GM23248 (cell line): ENCODE data around the gene ARHGAP44. TPM values are rescaled to one million over a fixed set of nuclear protein-coding genes. Genes with fewer than 3 reads are reported as not detected.

Experiments
- DNase-seq: peaks from one replicate; pipeline ENCODE4 v3.0.0-alpha.2; 2015
- H2AFZ ChIP-seq: fragments of 200-600 bp; sonication (generic); 2 replicates; pipeline ENCODE4 v1.6.1; 2016; ENCODE audit warnings: antibody characterized with exemption
- H3F3A ChIP-seq: fragments of 200-600 bp; sonication (generic); 2 replicates; pipeline ENCODE4 v1.6.1; 2016; ENCODE audit warnings: mild to moderate bottlenecking, antibody characterized with exemption, mixed run types; ENCODE audit not compliant: insufficient read depth
- H3K27ac ChIP-seq: fragments of 200-600 bp; sonication (generic); 2 replicates; pipeline ENCODE4 v1.5.1; 2016; ENCODE audit warnings: mild to moderate bottlenecking
- H3K27me3 ChIP-seq: fragments of 200-600 bp; sonication (generic); replicated peaks from 2 replicates; pipeline ENCODE4 v1.6.1; 2016; ENCODE audit warnings: mild to moderate bottlenecking; ENCODE audit not compliant: insufficient read depth
- H3K36me3 ChIP-seq: fragments of 200-600 bp; sonication (generic); 2 replicates; pipeline ENCODE4 v1.6.1; 2016; ENCODE audit warnings: low read depth, mild to moderate bottlenecking
- H3K4me1 ChIP-seq: fragments of 200-600 bp; sonication (generic); 2 replicates; pipeline ENCODE4 v1.6.1; 2016; ENCODE audit warnings: mild to moderate bottlenecking; ENCODE audit not compliant: insufficient read depth
- H3K4me2 ChIP-seq: fragments of 200-600 bp; sonication (generic); one replicate; pipeline ENCODE4 v1.6.1; 2016; ENCODE audit warnings: mild to moderate bottlenecking; ENCODE audit not compliant: unreplicated experiment
- H3K4me3 ChIP-seq: fragments of 200-600 bp; sonication (generic); 2 replicates; pipeline ENCODE4 v1.5.1; 2016; ENCODE audit warnings: mild to moderate bottlenecking
- H3K79me2 ChIP-seq: fragments of 200-600 bp; sonication (generic); 2 replicates; pipeline ENCODE4 v1.6.1; 2016; ENCODE audit warnings: mild to moderate bottlenecking; ENCODE audit not compliant: insufficient read depth
- H3K9ac ChIP-seq: fragments of 200-600 bp; sonication (generic); 2 replicates; pipeline ENCODE4 v1.6.1; 2016; ENCODE audit warnings: mild to moderate bottlenecking
- H3K9me2 ChIP-seq: fragments of 200-600 bp; sonication (generic); 2 replicates; pipeline ENCODE4 v1.6.1; 2016; ENCODE audit warnings: mixed run types, mild to moderate bottlenecking, moderate library complexity; ENCODE audit not compliant: insufficient read depth
- H3K9me3 ChIP-seq: fragments of 200-600 bp; sonication (generic); one replicate; pipeline ENCODE4 v1.6.1; 2017; ENCODE audit warnings: low read depth
- H4K20me1 ChIP-seq: fragments of 200-600 bp; sonication (generic); 2 replicates; pipeline ENCODE4 v1.6.0; 2016; ENCODE audit not compliant: insufficient read depth
- EZH2 ChIP-seq: fragments of 200-600 bp; sonication (generic); IDR thresholded peaks from 2 replicates; pipeline ENCODE4 v1.6.1; 2018; ENCODE audit warnings: antibody characterized with exemption, mild to moderate bottlenecking; ENCODE audit not compliant: insufficient read depth, poor library complexity, severe bottlenecking
- EZH2phosphoT487 ChIP-seq: fragments of 200-600 bp; sonication (generic); IDR thresholded peaks from 2 replicates; pipeline ENCODE4 v1.6.1; 2018; ENCODE audit warnings: antibody characterized with exemption, moderate library complexity, mild to moderate bottlenecking, low read depth; ENCODE audit not compliant: insufficient read depth
- WGBS, 2 experiments: methylation state at CpG; one replicate each; pipeline ENCODE4 v1.1.6; 2015 to 2017; ENCODE audit warnings: low lambda C conversion rate in 2 of 2, low coverage in 1 of 2; ENCODE audit errors: missing lambda C conversion rate in 2 of 2; 5-methylcytosine and 5-hydroxymethylcytosine counted together
- in situ Hi-C: fragments of 300-500 bp; cut with MboI; formaldehyde crosslinking; loops from 2 replicates; pipeline ENCODE4 v1.15.0; 2020
- polyA plus RNA-seq: library from polyadenylated mRNA; unstranded; fragments of >200 nt; fragmentation: Nextera tagmentation; extraction: Ambion mirVana; gene quantifications from 2 replicates; pipeline ENCODE4 v1.2.1, GENCODE V29; 2016
- total RNA-seq: library from RNA; depleted of rRNA; stranded (reverse); fragments of >200 nt; shearing (Covaris generic); gene quantifications from 2 replicates; pipeline ENCODE4 v1.2.3, GENCODE V29; 2014

Gene ARHGAP44
- total and polyA plus RNA-seq, 2 experiments from 2014 or later: 0.11 to 0.33 TPM

DNA sequence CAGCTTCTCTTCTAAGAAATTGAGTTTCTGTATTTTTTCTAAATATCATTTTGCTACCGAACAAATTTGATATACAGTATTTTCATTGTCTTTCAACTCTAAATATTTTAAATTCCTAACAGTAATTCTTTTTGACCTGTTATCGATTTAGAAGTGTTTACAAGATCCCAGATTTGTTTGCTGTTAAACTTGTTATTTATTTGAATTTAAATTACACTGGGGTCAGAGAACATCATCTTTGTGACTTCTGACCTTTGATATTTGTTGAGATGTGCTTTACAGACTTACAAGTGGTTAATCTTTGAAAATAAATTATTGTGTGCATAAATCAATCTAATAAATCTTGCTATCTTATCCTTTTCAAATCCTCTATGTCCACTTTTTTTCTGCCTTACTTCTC lies 94.2 kb downstream of the ARHGAP44 start:
- 29 to 32% methylated on average over 2 of the region's 2 CpGs for WGBS, 2 experiments
- in situ Hi-C loops: no loop called here

GRCh38 chr17:12887088-12887487 lies 97.8 kb downstream of the ARHGAP44 start:
- no peaks in the 10 kb centered on the region for H4K20me1 ChIP-seq
- in situ Hi-C loops: no loop called here
- no peak for DNase-seq
- H3F3A ChIP-seq: no peaks in the 10 kb centered on the region
- WGBS, 2 experiments: 53 to 57% methylated on average over 2 of the region's 2 CpGs
- H3K27me3 ChIP-seq: no peaks in the 10 kb centered on the region
- no peak for TF ChIP-seq EZH2
- TF ChIP-seq EZH2phosphoT487: no peak
- H3K9me2 ChIP-seq: no peaks in the 10 kb centered on the region
- H3K4me2 ChIP-seq: no peak overlapping the region
- no peak overlapping the region for H3K27ac ChIP-seq
- no peak overlapping the region for H3K9ac ChIP-seq
- no peaks in the 10 kb centered on the region for H3K79me2 ChIP-seq
- no peak overlapping the region for H2AFZ ChIP-seq
- no peaks in the 10 kb centered on the region for H3K9me3 ChIP-seq
- no peak overlapping the region for H3K4me3 ChIP-seq
- no peaks in the 10 kb centered on the region for H3K36me3 ChIP-seq
- no peaks in the 10 kb centered on the region for H3K4me1 ChIP-seq

More for the DNA sequence above, 94.2 kb downstream of the ARHGAP44 start:
- Histone ChIP-seq H3K4me1 (no peaks in the 10 kb centered on the region), H3K4me3 (no peak overlapping the region), H3F3A (no peaks in the 10 kb centered on the region), H3K36me3 (no peaks in the 10 kb centered on the region), H3K27me3 (no peaks in the 10 kb centered on the region), H3K79me2 (no peaks in the 10 kb centered on the region), H2AFZ (no peak overlapping the region), H3K9me3 (no peaks in the 10 kb centered on the region), H3K4me2 (no peak overlapping the region), H4K20me1 (no peaks in the 10 kb centered on the region), H3K9me2 (no peaks in the 10 kb centered on the region), H3K27ac (no peak overlapping the region), H3K9ac (no peak overlapping the region)
- TF ChIP-seq EZH2: no peak
- TF ChIP-seq EZH2phosphoT487: no peak
- DNase-seq: no peak

DNA sequence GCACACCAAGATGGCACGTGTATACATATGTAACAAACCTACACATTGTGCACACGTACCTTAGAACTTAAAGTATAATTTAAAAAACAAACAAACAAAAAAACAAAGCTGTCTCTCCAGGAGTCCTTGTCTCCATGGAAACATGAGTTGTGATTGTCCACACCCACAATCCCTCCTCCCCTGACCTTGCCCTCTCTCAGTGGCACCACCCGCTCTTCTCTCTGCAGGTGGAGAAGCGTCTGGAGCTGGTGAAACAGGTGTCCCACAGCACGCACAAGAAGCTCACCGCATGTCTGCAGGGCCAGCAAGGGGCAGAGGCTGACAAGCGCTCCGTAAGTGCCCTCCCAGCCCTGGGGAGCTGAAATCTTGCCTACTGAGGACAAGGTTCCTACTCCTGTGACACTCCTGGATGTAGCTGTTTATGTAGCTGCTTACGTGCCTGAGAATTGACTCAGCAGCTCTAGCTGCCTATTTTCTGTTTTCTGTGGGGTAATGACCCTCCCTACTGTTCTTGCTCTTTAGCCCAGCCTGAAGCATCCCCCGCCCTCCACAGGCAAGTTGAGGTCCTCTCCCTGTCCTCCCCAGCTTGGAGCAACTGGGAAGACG lies 107.0 kb downstream of the ARHGAP44 start:
- Histone ChIP-seq H4K20me1 (no peaks in the 10 kb centered on the region), H3K4me2 (no peak overlapping the region), H3K27me3 (no peaks in the 10 kb centered on the region), H2AFZ (no peak overlapping the region), H3K9me3 (no peaks in the 10 kb centered on the region), H3K36me3 (no peaks in the 10 kb centered on the region), H3F3A (no peaks in the 10 kb centered on the region), H3K4me3 (no peak overlapping the region), H3K79me2 (no peaks in the 10 kb centered on the region), H3K9me2 (no peaks in the 10 kb centered on the region), H3K27ac (no peak overlapping the region), H3K9ac (no peak overlapping the region), H3K4me1 (no peaks in the 10 kb centered on the region)
- 49 to 58% methylated on average over 10 to 11 of the region's 11 CpGs for WGBS, 2 experiments
- DNase-seq: no peak
- TF ChIP-seq EZH2phosphoT487 (no peak), EZH2 (no peak)
- in situ Hi-C loops: no loop called here

GRCh38 chr17:12898110-12898509 lies 108.8 kb downstream of the ARHGAP44 start:
- H3F3A ChIP-seq: no peaks in the 10 kb centered on the region
- no peak overlapping the region for H2AFZ ChIP-seq
- H3K9me2 ChIP-seq: no peaks in the 10 kb centered on the region
- no peak overlapping the region for H3K27ac ChIP-seq
- no peaks in the 10 kb centered on the region for H3K4me1 ChIP-seq
- H3K79me2 ChIP-seq: no peaks in the 10 kb centered on the region
- H3K9ac ChIP-seq: no peak overlapping the region
- no peaks in the 10 kb centered on the region for H4K20me1 ChIP-seq
- no peak for TF ChIP-seq EZH2
- no peak for TF ChIP-seq EZH2phosphoT487
- in situ Hi-C loops: no loop called here
- WGBS, 2 experiments: 32 to 36% methylated on average over 3 of the region's 3 CpGs
- H3K36me3 ChIP-seq: no peaks in the 10 kb centered on the region
- no peak overlapping the region for H3K4me3 ChIP-seq
- H3K27me3 ChIP-seq: no peaks in the 10 kb centered on the region
- no peaks in the 10 kb centered on the region for H3K9me3 ChIP-seq
- no peak for DNase-seq
- H3K4me2 ChIP-seq: no peak overlapping the region
